WTC11 (cell line): ENCODE data around the gene ABCC4. TPM values are rescaled to one million over a fixed set of nuclear protein-coding genes. Genes with fewer than 3 reads are reported as not detected.

Experiments used
- ATAC-seq: fragments of 200-7000 bp; cut with Tn5 transposase; 2 replicates; pipeline ENCODE4 v1.10.0; 2021; ENCODE audit warnings: mild to moderate bottlenecking, moderate library complexity
- CTCF ChIA-PET: fragments of 300-600 bp; sonication (Branson Sonifier 250); formaldehyde crosslinking; loops from one replicate; lab custom pipeline; 2021; ENCODE audit warnings: antibody characterized with exemption; lab: Charles Lee
- POLR2A ChIA-PET: fragments of 350-600 bp; sonication (Branson Sonifier 250); formaldehyde crosslinking; loops from one replicate; lab custom pipeline; 2021; ENCODE audit warnings: antibody characterized with exemption; lab: Charles Lee
- DNase-seq: peaks from one replicate; pipeline ENCODE4 v3.0.0; 2021; ENCODE audit warnings: low spot score
- H3K27ac Mint-ChIP-seq: 2 replicates; pipeline ENCODE4 v1.8.0; 2021; ENCODE audit warnings: mixed read lengths
- H3K27me3 Mint-ChIP-seq: 2 replicates; pipeline ENCODE4 v1.8.0; 2021; ENCODE audit warnings: low read depth, mild to moderate bottlenecking, moderate library complexity, mixed read lengths
- H3K36me3 Mint-ChIP-seq: 2 replicates; pipeline ENCODE4 v1.8.0; 2021; ENCODE audit warnings: mixed read lengths
- H3K4me1 Mint-ChIP-seq: 2 replicates; pipeline ENCODE4 v1.8.0; 2022; ENCODE audit warnings: mixed read lengths
- H3K4me3 Mint-ChIP-seq: 2 replicates; pipeline ENCODE4 v1.8.0; 2021; ENCODE audit warnings: mild to moderate bottlenecking, moderate library complexity, mixed read lengths
- H3K9me3 Mint-ChIP-seq: 2 replicates; pipeline ENCODE4 v1.8.0; 2021; ENCODE audit warnings: mixed read lengths
- E2F5 ChIP-seq: sonication (generic); formaldehyde crosslinking; IDR thresholded peaks from 2 replicates; pipeline ENCODE4 v1.8.1; 2022; ENCODE audit warnings: mild to moderate bottlenecking, moderate library complexity, missing genetic modification reagents
- ERG ChIP-seq: fragments of 250-450 bp; sonication (Bioruptor Pico); IDR thresholded peaks from 2 replicates; pipeline ENCODE4 v1.8.0; 2021; ENCODE audit warnings: mild to moderate bottlenecking
- ESRRA ChIP-seq: sonication (generic); formaldehyde crosslinking; IDR thresholded peaks from 2 replicates; pipeline ENCODE4 v1.8.1; 2022; ENCODE audit warnings: mild to moderate bottlenecking, missing genetic modification reagents, borderline replicate concordance
- FOXP4 ChIP-seq: sonication (generic); formaldehyde crosslinking; IDR thresholded peaks from 2 replicates; pipeline ENCODE4 v1.8.0; 2022; ENCODE audit warnings: mild to moderate bottlenecking, missing genetic modification reagents
- IRF2 ChIP-seq: sonication (generic); formaldehyde crosslinking; IDR thresholded peaks from 2 replicates; pipeline ENCODE4 v1.8.0; 2022; ENCODE audit warnings: low read depth, missing genetic modification reagents, borderline replicate concordance
- MYBL2 ChIP-seq: sonication (generic); formaldehyde crosslinking; IDR thresholded peaks from 2 replicates; pipeline ENCODE4 v1.8.1; 2023; ENCODE audit warnings: mild to moderate bottlenecking, moderate library complexity, missing genetic modification reagents
- PREB ChIP-seq: sonication (generic); formaldehyde crosslinking; IDR thresholded peaks from 2 replicates; pipeline ENCODE4 v1.8.1; 2022; ENCODE audit warnings: mild to moderate bottlenecking, missing genetic modification reagents, moderate library complexity, borderline replicate concordance
- SOX15 ChIP-seq: fragments of 250-450 bp; sonication (Bioruptor Pico); IDR thresholded peaks from 2 replicates; pipeline ENCODE4 v1.9.0; 2021; ENCODE audit warnings: mild to moderate bottlenecking
- ZNF219 ChIP-seq: sonication (generic); formaldehyde crosslinking; IDR thresholded peaks from 2 replicates; pipeline ENCODE4 v1.8.0; 2023; ENCODE audit warnings: missing genetic modification reagents, mild to moderate bottlenecking, borderline replicate concordance
- ZNF671 ChIP-seq: fragments of 250-450 bp; sonication (Bioruptor Pico); IDR thresholded peaks from 2 replicates; pipeline ENCODE4 v1.8.0; 2021; ENCODE audit warnings: mild to moderate bottlenecking
- total RNA-seq: library from RNA; stranded (reverse); gene quantifications from 3 replicates; pipeline ENCODE4 v1.2.3, GENCODE V29; 2021
- TF ChIP-seq, protein P1 (sequence below): sonication (generic); formaldehyde crosslinking; IDR thresholded peaks from 2 replicates; pipeline ENCODE4 v1.8.0; 2023; ENCODE audit warnings: mild to moderate bottlenecking, missing genetic modification reagents
- TF ChIP-seq, protein P2 (sequence below): sonication (generic); formaldehyde crosslinking; IDR thresholded peaks from 2 replicates; pipeline ENCODE4 v1.8.1; 2022; ENCODE audit warnings: low read depth, mild to moderate bottlenecking, moderate library complexity, missing genetic modification reagents, borderline replicate concordance
- TF ChIP-seq, protein P3 (sequence below): sonication (generic); formaldehyde crosslinking; IDR thresholded peaks from 2 replicates; pipeline ENCODE4 v1.8.0; 2023; ENCODE audit warnings: missing genetic modification reagents
- TF ChIP-seq, protein P4 (sequence below): fragments of 250-450 bp; sonication (Bioruptor Pico); conservative IDR thresholded peaks from 2 replicates; pipeline ENCODE4 v1.9.0; 2021; ENCODE audit warnings: mild to moderate bottlenecking
- TF ChIP-seq, protein P5 (sequence below): sonication (generic); formaldehyde crosslinking; IDR thresholded peaks from 2 replicates; pipeline ENCODE4 v1.8.1; 2023; ENCODE audit warnings: mild to moderate bottlenecking, missing genetic modification reagents, borderline replicate concordance

The ABCC4 gene
- total RNA-seq, 1 experiment from 2014 or later = 7.2 TPM

DNA sequence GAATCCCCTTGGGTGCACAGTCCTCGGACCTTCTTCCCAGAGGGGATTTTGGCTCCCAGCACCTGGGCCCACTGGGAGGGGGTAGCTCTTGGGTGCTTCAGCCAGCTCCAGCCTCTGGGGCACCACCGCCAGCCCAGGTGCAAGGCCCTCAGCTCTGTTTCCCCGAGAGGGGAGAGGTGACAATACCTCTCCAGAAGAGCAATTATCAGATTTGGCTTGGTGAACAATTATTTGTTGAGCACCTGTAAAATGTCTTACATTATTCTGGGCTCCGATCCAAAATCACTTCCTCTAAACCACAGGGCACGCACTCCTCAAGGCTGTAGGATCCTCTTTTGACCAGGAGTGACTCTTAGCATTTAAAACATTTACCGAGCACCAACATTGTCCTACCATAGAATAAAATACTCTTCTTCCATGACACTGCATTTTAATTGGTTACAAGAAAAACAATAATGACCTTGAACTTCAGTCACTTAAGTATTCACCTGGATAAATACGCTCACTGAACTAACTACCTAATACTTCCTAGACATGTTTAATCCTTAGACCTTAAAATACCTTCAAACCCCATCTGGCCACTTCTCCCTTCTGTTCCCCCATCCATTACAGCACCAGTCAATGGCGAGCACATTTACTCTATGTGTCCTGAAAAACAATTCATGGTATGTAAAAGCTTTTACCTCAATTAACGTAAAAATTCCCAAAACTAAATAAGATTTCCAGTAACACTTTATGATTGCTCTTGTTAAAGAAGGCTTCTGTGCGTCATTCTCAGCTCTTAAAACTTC is 54.8 kb downstream of the ABCC4 start (continued):
- TF ChIP-seq, protein P1, sequence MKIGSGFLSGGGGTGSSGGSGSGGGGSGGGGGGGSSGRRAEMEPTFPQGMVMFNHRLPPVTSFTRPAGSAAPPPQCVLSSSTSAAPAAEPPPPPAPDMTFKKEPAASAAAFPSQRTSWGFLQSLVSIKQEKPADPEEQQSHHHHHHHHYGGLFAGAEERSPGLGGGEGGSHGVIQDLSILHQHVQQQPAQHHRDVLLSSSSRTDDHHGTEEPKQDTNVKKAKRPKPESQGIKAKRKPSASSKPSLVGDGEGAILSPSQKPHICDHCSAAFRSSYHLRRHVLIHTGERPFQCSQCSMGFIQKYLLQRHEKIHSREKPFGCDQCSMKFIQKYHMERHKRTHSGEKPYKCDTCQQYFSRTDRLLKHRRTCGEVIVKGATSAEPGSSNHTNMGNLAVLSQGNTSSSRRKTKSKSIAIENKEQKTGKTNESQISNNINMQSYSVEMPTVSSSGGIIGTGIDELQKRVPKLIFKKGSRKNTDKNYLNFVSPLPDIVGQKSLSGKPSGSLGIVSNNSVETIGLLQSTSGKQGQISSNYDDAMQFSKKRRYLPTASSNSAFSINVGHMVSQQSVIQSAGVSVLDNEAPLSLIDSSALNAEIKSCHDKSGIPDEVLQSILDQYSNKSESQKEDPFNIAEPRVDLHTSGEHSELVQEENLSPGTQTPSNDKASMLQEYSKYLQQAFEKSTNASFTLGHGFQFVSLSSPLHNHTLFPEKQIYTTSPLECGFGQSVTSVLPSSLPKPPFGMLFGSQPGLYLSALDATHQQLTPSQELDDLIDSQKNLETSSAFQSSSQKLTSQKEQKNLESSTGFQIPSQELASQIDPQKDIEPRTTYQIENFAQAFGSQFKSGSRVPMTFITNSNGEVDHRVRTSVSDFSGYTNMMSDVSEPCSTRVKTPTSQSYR (CRISPR knock-in tag) = no peak
- TF ChIP-seq, protein P2, sequence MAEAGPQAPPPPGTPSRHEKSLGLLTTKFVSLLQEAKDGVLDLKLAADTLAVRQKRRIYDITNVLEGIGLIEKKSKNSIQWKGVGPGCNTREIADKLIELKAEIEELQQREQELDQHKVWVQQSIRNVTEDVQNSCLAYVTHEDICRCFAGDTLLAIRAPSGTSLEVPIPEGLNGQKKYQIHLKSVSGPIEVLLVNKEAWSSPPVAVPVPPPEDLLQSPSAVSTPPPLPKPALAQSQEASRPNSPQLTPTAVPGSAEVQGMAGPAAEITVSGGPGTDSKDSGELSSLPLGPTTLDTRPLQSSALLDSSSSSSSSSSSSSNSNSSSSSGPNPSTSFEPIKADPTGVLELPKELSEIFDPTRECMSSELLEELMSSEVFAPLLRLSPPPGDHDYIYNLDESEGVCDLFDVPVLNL (CRISPR knock-in tag) = no peak
- TF ChIP-seq, protein P3, sequence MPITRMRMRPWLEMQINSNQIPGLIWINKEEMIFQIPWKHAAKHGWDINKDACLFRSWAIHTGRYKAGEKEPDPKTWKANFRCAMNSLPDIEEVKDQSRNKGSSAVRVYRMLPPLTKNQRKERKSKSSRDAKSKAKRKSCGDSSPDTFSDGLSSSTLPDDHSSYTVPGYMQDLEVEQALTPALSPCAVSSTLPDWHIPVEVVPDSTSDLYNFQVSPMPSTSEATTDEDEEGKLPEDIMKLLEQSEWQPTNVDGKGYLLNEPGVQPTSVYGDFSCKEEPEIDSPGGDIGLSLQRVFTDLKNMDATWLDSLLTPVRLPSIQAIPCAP (CRISPR knock-in tag) = no peak
- TF ChIP-seq ZNF219 = no peak
- TF ChIP-seq, protein P4, sequence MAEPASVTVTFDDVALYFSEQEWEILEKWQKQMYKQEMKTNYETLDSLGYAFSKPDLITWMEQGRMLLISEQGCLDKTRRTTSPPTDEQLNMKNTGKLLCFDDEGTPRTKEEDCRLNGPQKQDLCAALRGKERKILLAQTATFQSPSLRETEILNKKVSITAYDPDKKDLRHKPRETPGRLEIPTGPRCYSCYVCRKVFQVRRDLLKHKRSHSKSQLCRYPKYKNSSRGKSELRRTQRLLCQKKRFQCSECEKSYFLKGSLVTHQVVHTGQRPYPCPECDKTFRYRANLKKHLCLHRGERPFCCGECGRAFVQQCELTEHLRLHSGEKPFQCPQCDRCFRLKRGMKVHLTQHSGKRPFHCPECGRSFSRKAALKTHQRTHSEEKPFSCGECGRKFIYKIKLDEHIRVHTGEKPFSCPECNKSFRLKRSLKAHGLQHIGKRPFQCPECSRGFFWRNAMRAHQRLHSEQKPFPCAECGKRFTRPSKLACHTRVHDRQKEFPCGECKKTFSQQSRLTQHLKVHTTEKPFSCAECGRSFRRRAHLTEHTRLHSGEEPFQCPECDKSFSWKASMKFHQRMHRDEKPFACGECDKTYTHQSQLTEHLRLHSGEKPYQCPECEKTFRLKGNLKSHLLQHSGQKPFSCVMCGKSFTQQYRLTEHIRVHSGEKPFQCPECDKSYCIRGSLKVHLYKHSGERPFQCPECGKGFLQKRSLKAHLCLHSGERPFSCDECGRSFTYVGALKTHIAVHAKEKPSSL (CRISPR knock-in tag) = no peak
- TF ChIP-seq, all 79 proteins: peak for 0

DNA sequence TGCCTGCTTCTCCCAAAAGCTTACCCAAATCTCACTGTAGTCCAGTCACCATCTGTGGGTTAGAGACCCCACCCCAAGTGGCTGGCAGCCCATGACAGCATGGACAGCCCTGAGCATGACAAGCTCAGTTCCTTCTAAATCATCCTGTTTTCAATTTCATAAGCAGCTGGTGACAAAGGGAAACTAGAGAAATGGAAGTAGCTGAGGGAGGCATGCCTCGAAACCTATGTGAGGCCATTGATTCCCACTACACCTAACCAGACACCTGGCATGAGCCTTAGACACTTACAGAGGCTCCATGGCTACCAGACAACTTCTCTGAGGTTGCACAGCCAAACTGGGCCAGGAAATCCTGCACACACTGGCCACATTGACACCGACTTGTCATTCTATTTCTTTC is 56.2 kb downstream of the ABCC4 start:
- no peaks in the 10 kb centered on the region for H3K36me3 Mint-ChIP-seq
- no peak for DNase-seq
- ChIA-PET CTCF (no interaction called here), POLR2A (no interaction called here)
- H3K4me1 Mint-ChIP-seq = no peaks in the 10 kb centered on the region
- H3K27ac Mint-ChIP-seq = no peak overlapping the region
- H3K4me3 Mint-ChIP-seq = no peak overlapping the region
- no peak for ATAC-seq
- no peaks in the 10 kb centered on the region for H3K27me3 Mint-ChIP-seq
- H3K9me3 Mint-ChIP-seq = no peaks in the 10 kb centered on the region
- TF ChIP-seq ERG (CRISPR knock-in tag) (no peak), IRF2 (no peak), FOXP4 (no peak), E2F5 (CRISPR knock-in tag) (no peak), MYBL2 (no peak), PREB (CRISPR knock-in tag) (no peak), ESRRA (CRISPR knock-in tag) (no peak), ZNF671 (CRISPR knock-in tag) (no peak), SOX15 (CRISPR knock-in tag) (no peak)
- TF ChIP-seq, protein P3 (CRISPR knock-in tag) = no peak
- TF ChIP-seq, protein P5, sequence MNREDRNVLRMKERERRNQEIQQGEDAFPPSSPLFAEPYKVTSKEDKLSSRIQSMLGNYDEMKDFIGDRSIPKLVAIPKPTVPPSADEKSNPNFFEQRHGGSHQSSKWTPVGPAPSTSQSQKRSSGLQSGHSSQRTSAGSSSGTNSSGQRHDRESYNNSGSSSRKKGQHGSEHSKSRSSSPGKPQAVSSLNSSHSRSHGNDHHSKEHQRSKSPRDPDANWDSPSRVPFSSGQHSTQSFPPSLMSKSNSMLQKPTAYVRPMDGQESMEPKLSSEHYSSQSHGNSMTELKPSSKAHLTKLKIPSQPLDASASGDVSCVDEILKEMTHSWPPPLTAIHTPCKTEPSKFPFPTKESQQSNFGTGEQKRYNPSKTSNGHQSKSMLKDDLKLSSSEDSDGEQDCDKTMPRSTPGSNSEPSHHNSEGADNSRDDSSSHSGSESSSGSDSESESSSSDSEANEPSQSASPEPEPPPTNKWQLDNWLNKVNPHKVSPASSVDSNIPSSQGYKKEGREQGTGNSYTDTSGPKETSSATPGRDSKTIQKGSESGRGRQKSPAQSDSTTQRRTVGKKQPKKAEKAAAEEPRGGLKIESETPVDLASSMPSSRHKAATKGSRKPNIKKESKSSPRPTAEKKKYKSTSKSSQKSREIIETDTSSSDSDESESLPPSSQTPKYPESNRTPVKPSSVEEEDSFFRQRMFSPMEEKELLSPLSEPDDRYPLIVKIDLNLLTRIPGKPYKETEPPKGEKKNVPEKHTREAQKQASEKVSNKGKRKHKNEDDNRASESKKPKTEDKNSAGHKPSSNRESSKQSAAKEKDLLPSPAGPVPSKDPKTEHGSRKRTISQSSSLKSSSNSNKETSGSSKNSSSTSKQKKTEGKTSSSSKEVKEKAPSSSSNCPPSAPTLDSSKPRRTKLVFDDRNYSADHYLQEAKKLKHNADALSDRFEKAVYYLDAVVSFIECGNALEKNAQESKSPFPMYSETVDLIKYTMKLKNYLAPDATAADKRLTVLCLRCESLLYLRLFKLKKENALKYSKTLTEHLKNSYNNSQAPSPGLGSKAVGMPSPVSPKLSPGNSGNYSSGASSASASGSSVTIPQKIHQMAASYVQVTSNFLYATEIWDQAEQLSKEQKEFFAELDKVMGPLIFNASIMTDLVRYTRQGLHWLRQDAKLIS (CRISPR knock-in tag) = no peak
